ENCODE measurements around the gene AGPAT4. TPM values are rescaled to one million over a fixed set of nuclear protein-coding genes. Genes with fewer than 3 reads are reported as not detected.

AGPAT4 gene
- total RNA-seq, 1 experiment from 2014 or later = 15.5 TPM

DNA sequence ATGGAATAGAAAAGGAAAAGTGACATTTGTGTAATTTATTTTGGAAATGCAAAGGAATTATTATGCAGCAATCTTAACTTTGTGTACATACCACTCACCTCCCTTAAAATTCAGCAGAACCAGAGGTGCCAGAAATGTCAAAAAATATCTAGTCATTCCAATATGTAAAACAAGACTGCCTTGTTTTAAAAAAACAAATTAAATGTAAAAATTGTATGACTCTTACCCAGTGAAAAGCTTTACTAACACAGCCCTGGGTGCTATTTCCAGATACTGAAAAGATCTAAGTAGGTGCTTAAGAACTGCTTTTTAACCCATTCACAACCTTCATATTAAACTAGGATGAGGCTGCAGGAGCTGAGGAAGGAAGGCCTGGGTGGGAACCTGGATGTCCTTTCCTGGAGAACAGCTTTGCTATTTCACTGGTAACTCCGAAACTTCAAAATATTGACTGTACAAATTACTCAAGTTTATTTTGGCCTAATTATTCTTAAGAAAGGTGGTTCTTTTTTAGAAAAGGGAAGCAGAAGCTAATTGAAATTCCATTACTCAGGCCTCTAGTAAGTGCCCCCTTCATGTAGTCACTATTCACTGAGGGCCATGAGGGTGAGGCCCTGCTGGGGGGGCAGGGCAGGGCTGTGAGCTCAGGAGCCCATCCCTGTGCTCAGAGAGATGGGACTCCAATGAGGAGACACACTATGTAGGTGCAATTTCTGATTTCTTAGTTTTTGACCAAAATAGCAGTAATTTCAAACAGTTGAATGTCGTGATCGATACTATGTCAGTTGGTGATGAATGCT, 142.7 kb downstream of the AGPAT4 start:
- no peak for DNase-seq (ENCODE audit: low read depth, low spot score)
- no peak for ATAC-seq
- BruUV-seq (replicated peaks) = no TSS peak
- POLR2A ChIA-PET = no interaction called here
- TF ChIP-seq CBX3 (IDR thresholded peaks at IDR 0.05; ENCODE audit: low read depth) (no peak), SIN3A (IDR thresholded peaks at IDR 0.05; ENCODE audit: low read depth) (no peak), EGR1 (IDR thresholded peaks at IDR 0.05; ENCODE audit: low read depth) (no peak), JUND (IDR thresholded peaks at IDR 0.05) (no peak), SRF (IDR thresholded peaks at IDR 0.05; ENCODE audit: low read depth) (no peak), ELF1 (IDR thresholded peaks at IDR 0.05; ENCODE audit: borderline replicate concordance, low read depth) (no peak), POLR2A (IDR thresholded peaks at IDR 0.05; ENCODE audit: borderline replicate concordance, extremely low read depth, insufficient read depth, insufficient read length) (no peak), RAD21 (IDR thresholded peaks at IDR 0.05; ENCODE audit: low read depth) (no peak), FOSL1 (IDR thresholded peaks at IDR 0.05; ENCODE audit: low read depth) (no peak), ZFX (IDR thresholded peaks at IDR 0.05) (no peak), EZH2 (IDR thresholded peaks at IDR 0.05) (no peak), ZNF274 (IDR thresholded peaks at IDR 0.05; ENCODE audit: low read depth, low read length) (no peak), POLR2AphosphoS5 (IDR thresholded peaks at IDR 0.05; ENCODE audit: low read depth, low read length) (no peak; the same call in 1 of the 2 replicates)
- TF ChIP-seq, protein P1, sequence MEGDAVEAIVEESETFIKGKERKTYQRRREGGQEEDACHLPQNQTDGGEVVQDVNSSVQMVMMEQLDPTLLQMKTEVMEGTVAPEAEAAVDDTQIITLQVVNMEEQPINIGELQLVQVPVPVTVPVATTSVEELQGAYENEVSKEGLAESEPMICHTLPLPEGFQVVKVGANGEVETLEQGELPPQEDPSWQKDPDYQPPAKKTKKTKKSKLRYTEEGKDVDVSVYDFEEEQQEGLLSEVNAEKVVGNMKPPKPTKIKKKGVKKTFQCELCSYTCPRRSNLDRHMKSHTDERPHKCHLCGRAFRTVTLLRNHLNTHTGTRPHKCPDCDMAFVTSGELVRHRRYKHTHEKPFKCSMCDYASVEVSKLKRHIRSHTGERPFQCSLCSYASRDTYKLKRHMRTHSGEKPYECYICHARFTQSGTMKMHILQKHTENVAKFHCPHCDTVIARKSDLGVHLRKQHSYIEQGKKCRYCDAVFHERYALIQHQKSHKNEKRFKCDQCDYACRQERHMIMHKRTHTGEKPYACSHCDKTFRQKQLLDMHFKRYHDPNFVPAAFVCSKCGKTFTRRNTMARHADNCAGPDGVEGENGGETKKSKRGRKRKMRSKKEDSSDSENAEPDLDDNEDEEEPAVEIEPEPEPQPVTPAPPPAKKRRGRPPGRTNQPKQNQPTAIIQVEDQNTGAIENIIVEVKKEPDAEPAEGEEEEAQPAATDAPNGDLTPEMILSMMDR (IDR thresholded peaks at IDR 0.05 in 2 of 3, conservative IDR thresholded peaks at IDR 0.05 in 1 of 3; ENCODE audit: borderline replicate concordance in 1 of 3, insufficient read depth in 1 of 3, low read depth in 2 of 3, low read length in 2 of 3) = no peak
- TF ChIP-seq, protein P2, sequence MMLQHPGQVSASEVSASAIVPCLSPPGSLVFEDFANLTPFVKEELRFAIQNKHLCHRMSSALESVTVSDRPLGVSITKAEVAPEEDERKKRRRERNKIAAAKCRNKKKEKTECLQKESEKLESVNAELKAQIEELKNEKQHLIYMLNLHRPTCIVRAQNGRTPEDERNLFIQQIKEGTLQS (IDR thresholded peaks at IDR 0.05) = no peak
- TF ChIP-seq, protein P3, sequence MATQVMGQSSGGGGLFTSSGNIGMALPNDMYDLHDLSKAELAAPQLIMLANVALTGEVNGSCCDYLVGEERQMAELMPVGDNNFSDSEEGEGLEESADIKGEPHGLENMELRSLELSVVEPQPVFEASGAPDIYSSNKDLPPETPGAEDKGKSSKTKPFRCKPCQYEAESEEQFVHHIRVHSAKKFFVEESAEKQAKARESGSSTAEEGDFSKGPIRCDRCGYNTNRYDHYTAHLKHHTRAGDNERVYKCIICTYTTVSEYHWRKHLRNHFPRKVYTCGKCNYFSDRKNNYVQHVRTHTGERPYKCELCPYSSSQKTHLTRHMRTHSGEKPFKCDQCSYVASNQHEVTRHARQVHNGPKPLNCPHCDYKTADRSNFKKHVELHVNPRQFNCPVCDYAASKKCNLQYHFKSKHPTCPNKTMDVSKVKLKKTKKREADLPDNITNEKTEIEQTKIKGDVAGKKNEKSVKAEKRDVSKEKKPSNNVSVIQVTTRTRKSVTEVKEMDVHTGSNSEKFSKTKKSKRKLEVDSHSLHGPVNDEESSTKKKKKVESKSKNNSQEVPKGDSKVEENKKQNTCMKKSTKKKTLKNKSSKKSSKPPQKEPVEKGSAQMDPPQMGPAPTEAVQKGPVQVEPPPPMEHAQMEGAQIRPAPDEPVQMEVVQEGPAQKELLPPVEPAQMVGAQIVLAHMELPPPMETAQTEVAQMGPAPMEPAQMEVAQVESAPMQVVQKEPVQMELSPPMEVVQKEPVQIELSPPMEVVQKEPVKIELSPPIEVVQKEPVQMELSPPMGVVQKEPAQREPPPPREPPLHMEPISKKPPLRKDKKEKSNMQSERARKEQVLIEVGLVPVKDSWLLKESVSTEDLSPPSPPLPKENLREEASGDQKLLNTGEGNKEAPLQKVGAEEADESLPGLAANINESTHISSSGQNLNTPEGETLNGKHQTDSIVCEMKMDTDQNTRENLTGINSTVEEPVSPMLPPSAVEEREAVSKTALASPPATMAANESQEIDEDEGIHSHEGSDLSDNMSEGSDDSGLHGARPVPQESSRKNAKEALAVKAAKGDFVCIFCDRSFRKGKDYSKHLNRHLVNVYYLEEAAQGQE (IDR thresholded peaks at IDR 0.05; ENCODE audit: low read depth) = no peak
- TF ChIP-seq, protein P4, sequence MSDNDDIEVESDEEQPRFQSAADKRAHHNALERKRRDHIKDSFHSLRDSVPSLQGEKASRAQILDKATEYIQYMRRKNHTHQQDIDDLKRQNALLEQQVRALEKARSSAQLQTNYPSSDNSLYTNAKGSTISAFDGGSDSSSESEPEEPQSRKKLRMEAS (IDR thresholded peaks at IDR 0.05) = no peak
- TF ChIP-seq, protein P5, sequence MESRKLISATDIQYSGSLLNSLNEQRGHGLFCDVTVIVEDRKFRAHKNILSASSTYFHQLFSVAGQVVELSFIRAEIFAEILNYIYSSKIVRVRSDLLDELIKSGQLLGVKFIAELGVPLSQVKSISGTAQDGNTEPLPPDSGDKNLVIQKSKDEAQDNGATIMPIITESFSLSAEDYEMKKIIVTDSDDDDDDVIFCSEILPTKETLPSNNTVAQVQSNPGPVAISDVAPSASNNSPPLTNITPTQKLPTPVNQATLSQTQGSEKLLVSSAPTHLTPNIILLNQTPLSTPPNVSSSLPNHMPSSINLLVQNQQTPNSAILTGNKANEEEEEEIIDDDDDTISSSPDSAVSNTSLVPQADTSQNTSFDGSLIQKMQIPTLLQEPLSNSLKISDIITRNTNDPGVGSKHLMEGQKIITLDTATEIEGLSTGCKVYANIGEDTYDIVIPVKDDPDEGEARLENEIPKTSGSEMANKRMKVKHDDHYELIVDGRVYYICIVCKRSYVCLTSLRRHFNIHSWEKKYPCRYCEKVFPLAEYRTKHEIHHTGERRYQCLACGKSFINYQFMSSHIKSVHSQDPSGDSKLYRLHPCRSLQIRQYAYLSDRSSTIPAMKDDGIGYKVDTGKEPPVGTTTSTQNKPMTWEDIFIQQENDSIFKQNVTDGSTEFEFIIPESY (IDR thresholded peaks at IDR 0.05; ENCODE audit: extremely low read depth, insufficient replicate concordance, low read length) = no peak
- H4K20me1 ChIP-seq (ENCODE audit: insufficient read depth) = no peaks in the 10 kb centered on the region
- no peak overlapping the region for H3K9ac ChIP-seq (ENCODE audit: low read length)
- no peak overlapping the region for H3K4me2 ChIP-seq (ENCODE audit: low read length)
- no peak overlapping the region for H2AFZ ChIP-seq (ENCODE audit: low read depth, low read length, poor library complexity, severe bottlenecking)
- H3K4me1 ChIP-seq (ENCODE audit: control insufficient read depth in 1 of 2, insufficient read depth in 2 of 2, low read length in 2 of 2) = peaks cover 0 to 12% of the 10 kb centered on the region in 2 experiments; a peak in 2 of 4 replicates
- H3K79me2 ChIP-seq (ENCODE audit: insufficient read depth, low read length) = no peaks in the 10 kb centered on the region
- no peaks in the 10 kb centered on the region for H3K27me3 ChIP-seq (ENCODE audit: insufficient read depth, low read length)
- no peaks in the 10 kb centered on the region for H3K9me2 ChIP-seq (ENCODE audit: insufficient read depth)
- H3K27ac ChIP-seq (ENCODE audit: low read depth, low read length) = no peak overlapping the region
- no peaks in the 10 kb centered on the region for H3K9me3 ChIP-seq (ENCODE audit: control insufficient read depth in 1 of 2, insufficient read depth in 1 of 2, low read depth in 1 of 2, low read length in 2 of 2)
- CTCF ChIA-PET = interaction anchor here (1.5 kb wide), 1 partner anchor 240 kb away, joined by 3 read pairs; no protein-coding TSS in a partner anchor
- intact Hi-C loops (cut with micrococcal nuclease) = no loop called here
- H3K4me3 ChIP-seq (replicated peaks in 1 of 2; ENCODE audit: low read depth in 1 of 2, low read length in 2 of 2) = no peak overlapping the region
- no peaks in the 10 kb centered on the region; a peak in 1 of 4 replicates for H3K36me3 ChIP-seq (ENCODE audit: control insufficient read depth in 1 of 2, insufficient read depth in 2 of 2, low read length in 2 of 2)
- RAD21 ChIA-PET (ENCODE audit: low non-redundant PET in 1 of 2, low total read pairs in 2 of 2, uncharacterized antibody in 2 of 2, unreplicated experiment in 2 of 2) = no interaction called here

All from HCT116 (cell line).